Measurements from ENCODE around the gene KASH5.

GRCh38 chr19:49393881-49394280, 5.8 kb downstream of the KASH5 start:
- TF ChIP-seq ZNF263 (CRISPR knock-in tag; IDR thresholded peaks at IDR 0.05; ENCODE audit: low read depth) (no peak), ZNF138 (CRISPR knock-in tag; conservative IDR thresholded peaks at IDR 0.05) (no peak), ZNF281 (CRISPR knock-in tag; IDR thresholded peaks at IDR 0.05) (no peak), ATF1 (CRISPR knock-in tag; IDR thresholded peaks at IDR 0.05) (no peak), CTCF (IDR thresholded peaks at IDR 0.05) (no peak), IRF1 (CRISPR knock-in tag; IDR thresholded peaks at IDR 0.05) (no peak), ZNF512 (CRISPR knock-in tag; IDR thresholded peaks at IDR 0.05; ENCODE audit: borderline replicate concordance) (no peak), USF2 (CRISPR knock-in tag; IDR thresholded peaks at IDR 0.05) (no peak), E2F5 (CRISPR knock-in tag; IDR thresholded peaks at IDR 0.05) (no peak), AFF4 (CRISPR knock-in tag; IDR thresholded peaks at IDR 0.05; ENCODE audit: borderline replicate concordance) (no peak), CBFB (CRISPR knock-in tag; IDR thresholded peaks at IDR 0.05; ENCODE audit: low read depth) (no peak)
